HCT116 (cell line): ENCODE results near the gene CIITA. TPM values are rescaled to one million over a fixed set of nuclear protein-coding genes. Genes with fewer than 3 reads are reported as not detected.
A peak's percentile ranks its signal among the peaks of the same experiment; 100 is the strongest.

Experiments
- ATAC-seq: fragments of 200-7000 bp; cut with Tn5 transposase; 2 replicates; pipeline ENCODE4 v1.9.1; 2020; ENCODE audit warnings: mild to moderate bottlenecking, moderate library complexity
- BruUV-seq: library from RNA; stranded (reverse); fragments of 400-500 nt; replicated peaks from 2 replicates; lab custom pipeline; 2021; lab: Mats Ljungman, UMichigan
- CTCF ChIA-PET: fragments of 300-600 bp; sonication (Branson Sonifier 250); formaldehyde crosslinking; loops from one replicate; lab custom pipeline; 2021; ENCODE audit warnings: antibody characterized with exemption; lab: Charles Lee
- POLR2A ChIA-PET: fragments of 300-600, 350-600 bp; sonication (Branson Sonifier 250); formaldehyde crosslinking; loops from one replicate; lab custom pipeline; 2021; ENCODE audit warnings: antibody characterized with exemption; lab: Charles Lee
- RAD21 ChIA-PET, 2 experiments: fragments of 300-600 bp; sonication (Branson Sonifier 250); formaldehyde crosslinking; loops; one replicate each; lab custom pipeline; 2023; ENCODE audit warnings: low total read pairs in 2 of 2; ENCODE audit not compliant: uncharacterized antibody in 2 of 2, unreplicated experiment in 2 of 2, low non-redundant PET in 1 of 2; lab: Charles Lee
- DNase-seq: peaks from one replicate; pipeline ENCODE4 v3.0.0-alpha.2; 2010; ENCODE audit warnings: low read depth, low spot score
- H2AFZ ChIP-seq: fragments of 200-600 bp; shearing (Covaris generic), sonication (generic); 2 replicates; pipeline ENCODE4 v1.6.1; 2017; ENCODE audit warnings: low read depth, mixed run types, mixed read lengths, antibody characterized with exemption, low read length; ENCODE audit not compliant: poor library complexity, severe bottlenecking
- H3K27ac ChIP-seq: 2 replicates; pipeline ENCODE4 v1.5.1; 2012; ENCODE audit warnings: low read depth, low read length
- H3K27me3 ChIP-seq: fragments of 200-600 bp; sonication (generic); 2 replicates; pipeline ENCODE4 v1.6.1; 2016; ENCODE audit warnings: mixed run types, low read length, mixed read lengths; ENCODE audit not compliant: insufficient read depth
- H3K36me3 ChIP-seq, 2 experiments: fragments of 200-500 bp in 1 of 2; fragments of 200-600 bp in 1 of 2; sonication (Bioruptor generic) in 1 of 2; sonication (generic) in 1 of 2; 2 replicates each; pipeline versions ENCODE4 v1.5.1 to v1.6.1; 2014 to 2016; ENCODE audit warnings: low read length in 2 of 2, inconsistent platforms in 1 of 2, mixed read lengths in 1 of 2, mixed run types in 1 of 2; ENCODE audit not compliant: insufficient read depth in 2 of 2, control insufficient read depth in 1 of 2
- H3K4me1 ChIP-seq, 2 experiments: fragments of 200-600 bp in 1 of 2; sonication (generic) in 1 of 2; 2 replicates each; pipeline versions ENCODE4 v1.5.1 to v1.6.1; 2012 to 2017; ENCODE audit warnings: low read length in 2 of 2, inconsistent platforms in 1 of 2, mild to moderate bottlenecking in 1 of 2, mixed read lengths in 1 of 2, mixed run types in 1 of 2, moderate library complexity in 1 of 2; ENCODE audit not compliant: insufficient read depth in 2 of 2, control insufficient read depth in 1 of 2
- H3K4me2 ChIP-seq: fragments of 200-600 bp; sonication (generic); 2 replicates; pipeline ENCODE4 v1.6.1; 2017; ENCODE audit warnings: mixed run types, low read length, mixed read lengths
- H3K4me3 ChIP-seq, 2 experiments: fragments of 200-600 bp in 1 of 2; sonication (generic) in 1 of 2; replicated peaks in 1 of 2; 2 replicates each; pipeline ENCODE4 v1.5.1; 2011 to 2016; ENCODE audit warnings: low read length in 2 of 2, control low read depth in 1 of 2, low read depth in 1 of 2, mild to moderate bottlenecking in 1 of 2, mixed read lengths in 1 of 2, mixed run types in 1 of 2
- H3K79me2 ChIP-seq: fragments of 200-600 bp; sonication (generic); 2 replicates; pipeline ENCODE4 v1.6.1; 2017; ENCODE audit warnings: mild to moderate bottlenecking, mixed run types, low read length, moderate library complexity, mixed read lengths; ENCODE audit not compliant: insufficient read depth
- H3K9ac ChIP-seq: fragments of 200-600 bp; sonication (generic); 2 replicates; pipeline ENCODE4 v1.6.1; 2016; ENCODE audit warnings: low read length, mixed read lengths
- H3K9me2 ChIP-seq: fragments of 200-600 bp; sonication (generic), shearing (Covaris generic); 2 replicates; pipeline ENCODE4 v1.6.1; 2017; ENCODE audit warnings: mixed run types, mild to moderate bottlenecking, moderate library complexity; ENCODE audit not compliant: insufficient read depth
- H3K9me3 ChIP-seq, 2 experiments: fragments of 200-500 bp in 1 of 2; fragments of 200-600 bp in 1 of 2; sonication (Bioruptor generic) in 1 of 2; sonication (generic) in 1 of 2; 2 replicates each; pipeline ENCODE4 v1.6.1; 2014 to 2017; ENCODE audit warnings: low read length in 2 of 2, mixed read lengths in 2 of 2, inconsistent platforms in 1 of 2, low read depth in 1 of 2, mild to moderate bottlenecking in 1 of 2, mixed run types in 1 of 2, moderate library complexity in 1 of 2; ENCODE audit not compliant: control insufficient read depth in 1 of 2, insufficient read depth in 1 of 2
- H4K20me1 ChIP-seq: fragments of 200-600 bp; sonication (generic), shearing (Covaris generic); 2 replicates; pipeline ENCODE4 v1.6.1; 2017; ENCODE audit warnings: mixed run types, mild to moderate bottlenecking, moderate library complexity; ENCODE audit not compliant: insufficient read depth
- CBX3 ChIP-seq: IDR thresholded peaks from 2 replicates; pipeline ENCODE4 v1.6.1; 2012; ENCODE audit warnings: low read depth
- CEBPB ChIP-seq: IDR thresholded peaks from 2 replicates; pipeline ENCODE4 v1.6.1; 2012; ENCODE audit warnings: low read depth
- EGR1 ChIP-seq: IDR thresholded peaks from 2 replicates; pipeline ENCODE4 v1.6.1; 2012; ENCODE audit warnings: low read depth
- EZH2 ChIP-seq: fragments of 200-600 bp; sonication (generic); IDR thresholded peaks from 2 replicates; pipeline ENCODE4 v1.6.1; 2017; ENCODE audit warnings: antibody characterized with exemption, mixed run types
- FOSL1 ChIP-seq: IDR thresholded peaks from 2 replicates; pipeline ENCODE4 v1.6.1; 2012; ENCODE audit warnings: low read depth
- JUND ChIP-seq: IDR thresholded peaks from 2 replicates; pipeline ENCODE4 v1.6.1; 2012
- POLR2AphosphoS5 ChIP-seq: IDR thresholded peaks from 2 replicates; pipeline ENCODE4 v1.6.1; 2011; ENCODE audit warnings: mild to moderate bottlenecking, low read depth, low read length, moderate library complexity
- SIN3A ChIP-seq: IDR thresholded peaks from 2 replicates; pipeline ENCODE4 v1.6.1; 2012; ENCODE audit warnings: low read depth
- SRF ChIP-seq: IDR thresholded peaks from 2 replicates; pipeline ENCODE4 v1.6.1; 2012; ENCODE audit warnings: low read depth
- TCF7L2 ChIP-seq: IDR thresholded peaks from 2 replicates; pipeline ENCODE4 v1.7.0; 2011; ENCODE audit warnings: borderline replicate concordance, inconsistent platforms; ENCODE audit not compliant: insufficient read depth, insufficient read length; ENCODE audit errors: extremely low read depth
- YY1 ChIP-seq: IDR thresholded peaks from 2 replicates; pipeline ENCODE4 v1.6.1; 2011; ENCODE audit warnings: low read length, low read depth, moderate library complexity, mild to moderate bottlenecking; ENCODE audit not compliant: insufficient replicate concordance; ENCODE audit errors: extremely low read depth
- ZFX ChIP-seq: fragments of 450-650 bp; IDR thresholded peaks from 2 replicates; pipeline ENCODE4 v1.6.1; 2017
- ZNF274 ChIP-seq: fragments of 200-500 bp; sonication (Bioruptor generic); IDR thresholded peaks from 2 replicates; pipeline ENCODE4 v1.6.1; 2014; ENCODE audit warnings: mild to moderate bottlenecking, low read depth, low read length, inconsistent platforms
- intact Hi-C: fragments of 100-400 bp; cut with micrococcal nuclease; formaldehyde crosslinking; loops from 2 replicates; pipeline ENCODE4 v1.10.0; 2022
- total RNA-seq: library from RNA; stranded (reverse); gene quantifications from one replicate; pipeline ENCODE4 v1.2.1, GENCODE V29; 2021; ENCODE audit not compliant: unreplicated experiment
- TF ChIP-seq, protein P1 (sequence below): IDR thresholded peaks from 2 replicates; pipeline ENCODE4 v1.6.1; 2012; ENCODE audit warnings: low read depth
- TF ChIP-seq, protein P2 (sequence below): IDR thresholded peaks from 2 replicates; pipeline ENCODE4 v1.6.1; 2012

CIITA gene
- total RNA-seq, 1 experiment from 2014 or later = 0.25 TPM

GRCh38 chr16:10895053-10895946, 18.3 kb downstream of the CIITA start:
- no peaks in the 10 kb centered on the region for H4K20me1 ChIP-seq
- no peaks in the 10 kb centered on the region for H3K36me3 ChIP-seq
- peaks cover 16% of the 10 kb centered on the region for H3K27me3 ChIP-seq
- no TSS peak for BruUV-seq
- RAD21 ChIA-PET = no interaction called here
- H3K4me2 ChIP-seq = no peak overlapping the region
- intact Hi-C loops = no loop called here
- H2AFZ ChIP-seq = no peak overlapping the region
- no peak overlapping the region for H3K27ac ChIP-seq
- H3K79me2 ChIP-seq = no peaks in the 10 kb centered on the region
- H3K9me2 ChIP-seq = no peaks in the 10 kb centered on the region
- H3K4me3 ChIP-seq = no peak overlapping the region
- H3K9ac ChIP-seq = no peak overlapping the region
- DNase-seq = no peak
- POLR2A ChIA-PET = no interaction called here
- ATAC-seq = peak; percentile 38; the same call in 1 of the 2 replicates
- H3K9me3 ChIP-seq = no peaks in the 10 kb centered on the region
- CTCF ChIA-PET = no interaction called here
- no peaks in the 10 kb centered on the region for H3K4me1 ChIP-seq
- TF ChIP-seq, protein P1, sequence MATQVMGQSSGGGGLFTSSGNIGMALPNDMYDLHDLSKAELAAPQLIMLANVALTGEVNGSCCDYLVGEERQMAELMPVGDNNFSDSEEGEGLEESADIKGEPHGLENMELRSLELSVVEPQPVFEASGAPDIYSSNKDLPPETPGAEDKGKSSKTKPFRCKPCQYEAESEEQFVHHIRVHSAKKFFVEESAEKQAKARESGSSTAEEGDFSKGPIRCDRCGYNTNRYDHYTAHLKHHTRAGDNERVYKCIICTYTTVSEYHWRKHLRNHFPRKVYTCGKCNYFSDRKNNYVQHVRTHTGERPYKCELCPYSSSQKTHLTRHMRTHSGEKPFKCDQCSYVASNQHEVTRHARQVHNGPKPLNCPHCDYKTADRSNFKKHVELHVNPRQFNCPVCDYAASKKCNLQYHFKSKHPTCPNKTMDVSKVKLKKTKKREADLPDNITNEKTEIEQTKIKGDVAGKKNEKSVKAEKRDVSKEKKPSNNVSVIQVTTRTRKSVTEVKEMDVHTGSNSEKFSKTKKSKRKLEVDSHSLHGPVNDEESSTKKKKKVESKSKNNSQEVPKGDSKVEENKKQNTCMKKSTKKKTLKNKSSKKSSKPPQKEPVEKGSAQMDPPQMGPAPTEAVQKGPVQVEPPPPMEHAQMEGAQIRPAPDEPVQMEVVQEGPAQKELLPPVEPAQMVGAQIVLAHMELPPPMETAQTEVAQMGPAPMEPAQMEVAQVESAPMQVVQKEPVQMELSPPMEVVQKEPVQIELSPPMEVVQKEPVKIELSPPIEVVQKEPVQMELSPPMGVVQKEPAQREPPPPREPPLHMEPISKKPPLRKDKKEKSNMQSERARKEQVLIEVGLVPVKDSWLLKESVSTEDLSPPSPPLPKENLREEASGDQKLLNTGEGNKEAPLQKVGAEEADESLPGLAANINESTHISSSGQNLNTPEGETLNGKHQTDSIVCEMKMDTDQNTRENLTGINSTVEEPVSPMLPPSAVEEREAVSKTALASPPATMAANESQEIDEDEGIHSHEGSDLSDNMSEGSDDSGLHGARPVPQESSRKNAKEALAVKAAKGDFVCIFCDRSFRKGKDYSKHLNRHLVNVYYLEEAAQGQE = peak; percentile 96
- no peak for TF ChIP-seq FOSL1
- TF ChIP-seq CEBPB = no peak

DNA sequence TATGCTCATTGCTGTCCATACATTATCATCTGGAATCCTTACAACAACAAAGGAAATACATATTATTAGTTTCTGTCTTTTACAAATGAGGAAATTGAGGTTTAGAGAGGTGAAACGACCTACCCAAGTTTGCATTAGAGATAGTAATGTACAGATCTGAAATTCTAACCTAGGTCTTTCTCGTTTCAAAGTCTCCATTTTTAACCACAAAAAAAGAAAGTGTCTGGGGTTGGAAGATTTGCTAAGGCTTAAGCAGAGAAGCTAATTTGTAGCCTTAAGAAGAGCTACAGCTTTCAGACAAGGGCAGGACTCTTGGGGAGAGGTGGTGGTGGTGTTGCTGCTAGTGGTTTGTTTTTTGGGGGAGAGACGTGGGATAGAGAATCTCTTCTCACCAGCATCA, 19.2 kb downstream of the CIITA start:
- no peak for ATAC-seq
- BruUV-seq = no TSS peak
- no peak for TF ChIP-seq CEBPB
- TF ChIP-seq YY1 = no peak
- TF ChIP-seq EZH2 = no peak
- TF ChIP-seq POLR2AphosphoS5 = no peak
- no peak for TF ChIP-seq CBX3
- no peak for TF ChIP-seq JUND
- TF ChIP-seq SIN3A = no peak
- no peak for TF ChIP-seq SRF
- TF ChIP-seq ZFX = no peak
- no peak for TF ChIP-seq TCF7L2
- TF ChIP-seq EGR1 = no peak
- TF ChIP-seq, protein P2, sequence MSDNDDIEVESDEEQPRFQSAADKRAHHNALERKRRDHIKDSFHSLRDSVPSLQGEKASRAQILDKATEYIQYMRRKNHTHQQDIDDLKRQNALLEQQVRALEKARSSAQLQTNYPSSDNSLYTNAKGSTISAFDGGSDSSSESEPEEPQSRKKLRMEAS = no peak
- TF ChIP-seq ZNF274 = no peak

More for the DNA sequence above, 19.2 kb downstream of the CIITA start:
- CTCF ChIA-PET = no interaction called here
- no peak overlapping the region for H3K27ac ChIP-seq
- H3K9ac ChIP-seq = no peak overlapping the region
- intact Hi-C loops = no loop called here
- no peaks in the 10 kb centered on the region for H3K4me1 ChIP-seq
- H2AFZ ChIP-seq = no peak overlapping the region
- POLR2A ChIA-PET = no interaction called here
- H3K4me2 ChIP-seq = no peak overlapping the region
- peaks cover 16% of the 10 kb centered on the region for H3K27me3 ChIP-seq
- no peaks in the 10 kb centered on the region for H3K36me3 ChIP-seq
- H4K20me1 ChIP-seq = no peaks in the 10 kb centered on the region
- no peaks in the 10 kb centered on the region for H3K9me2 ChIP-seq
- RAD21 ChIA-PET = no interaction called here
- no peaks in the 10 kb centered on the region for H3K9me3 ChIP-seq
- DNase-seq = no peak
- no peaks in the 10 kb centered on the region for H3K79me2 ChIP-seq
- H3K4me3 ChIP-seq = no peak overlapping the region
